ENCODE data around the gene PKD1.
A peak's percentile ranks its signal among the peaks of the same experiment; 100 is the strongest.

The PKD1 gene

GRCh38 chr16:2083409-2083808, 52.3 kb downstream of the PKD1 start:
- Mint-ChIP-seq H3K27ac (peak overlapping the region; percentile 97 to 98 (median 97)), H3K9me3 (no peaks in the 10 kb centered on the region), H3K36me3 (ENCODE audit: low read depth) (peaks cover 14% of the 10 kb centered on the region), H3K4me3 (peak overlapping the region in 2 of 3 experiments; percentile 44 to 68), H3K4me1 (peaks cover 11% of the 10 kb centered on the region), H3K27me3 (ENCODE audit: low read depth) (no peaks in the 10 kb centered on the region)
- no peak for TF ChIP-seq CTCF (IDR thresholded peaks at IDR 0.05; ENCODE audit: unreplicated experiment in 3 of 3)

- no peak for TF ChIP-seq CTCF (IDR thresholded peaks at IDR 0.05; ENCODE audit: unreplicated experiment in 3 of 3)
- Mint-ChIP-seq H3K27me3 (ENCODE audit: low read depth) (no peaks in the 10 kb centered on the region), H3K36me3 (ENCODE audit: low read depth) (peaks cover 14% of the 10 kb centered on the region), H3K4me3 (peak overlapping the region; percentile 44 to 68 (median 50)), H3K9me3 (no peaks in the 10 kb centered on the region), H3K4me1 (peaks cover 11% of the 10 kb centered on the region), H3K27ac (peak overlapping the region; percentile 97 to 98 (median 97))
Measured at GRCh38 chr16:2082983-2083364, 52.7 kb downstream of the PKD1 start.

- H3K4me3 Mint-ChIP-seq: peak overlapping the region; percentile 10 to 50 (median 38)
- H3K9me3 Mint-ChIP-seq: no peaks in the 10 kb centered on the region
- H3K36me3 Mint-ChIP-seq (ENCODE audit: low read depth): peaks cover 16% of the 10 kb centered on the region
- H3K27ac Mint-ChIP-seq: peak overlapping the region; percentile 97 to 98 (median 98)
- H3K27me3 Mint-ChIP-seq (ENCODE audit: low read depth): no peaks in the 10 kb centered on the region
- H3K4me1 Mint-ChIP-seq: peaks cover 11% of the 10 kb centered on the region
- TF ChIP-seq CTCF (IDR thresholded peaks at IDR 0.05; ENCODE audit: unreplicated experiment in 3 of 3): peak in 2 of 3 experiments; percentile 26 to 38
Measured at GRCh38 chr16:2082171-2082982, 53.3 kb downstream of the PKD1 start.

- peaks cover 11% of the 10 kb centered on the region for H3K4me1 Mint-ChIP-seq
- no peak for TF ChIP-seq CTCF (IDR thresholded peaks at IDR 0.05; ENCODE audit: unreplicated experiment in 3 of 3)
- H3K9me3 Mint-ChIP-seq: no peaks in the 10 kb centered on the region
- H3K4me3 Mint-ChIP-seq: no peak overlapping the region
- H3K27ac Mint-ChIP-seq: peak overlapping the region; percentile 97 to 98 (median 98)
- H3K36me3 Mint-ChIP-seq (ENCODE audit: low read depth): peaks cover 21% of the 10 kb centered on the region
- no peaks in the 10 kb centered on the region for H3K27me3 Mint-ChIP-seq (ENCODE audit: low read depth)
Measured at GRCh38 chr16:2081201-2082084, 54.3 kb downstream of the PKD1 start.

GRCh38 chr16:2079991-2080390, 55.7 kb downstream of the PKD1 start:
- Mint-ChIP-seq H3K4me1 (peaks cover 11% of the 10 kb centered on the region), H3K9me3 (no peaks in the 10 kb centered on the region), H3K27ac (no peak overlapping the region), H3K36me3 (ENCODE audit: low read depth) (peaks cover 26% of the 10 kb centered on the region), H3K4me3 (no peak overlapping the region), H3K27me3 (ENCODE audit: low read depth) (no peaks in the 10 kb centered on the region)
- TF ChIP-seq CTCF (IDR thresholded peaks at IDR 0.05; ENCODE audit: unreplicated experiment in 3 of 3): no peak
